ENCODE measurements around the gene FHIT. TPM values are rescaled to one million over a fixed set of nuclear protein-coding genes. Genes with fewer than 3 reads are reported as not detected.

FHIT gene
- total and polyA plus RNA-seq, 4 donors, result 2.1 to 14.7 (median 6.6) TPM

- Histone ChIP-seq H3K27me3 (ENCODE audit: control insufficient read depth in 4 of 4, insufficient read depth in 4 of 4, low read length in 3 of 4) (no peaks in the 10 kb centered on the region), H3K9me3 (ENCODE audit: control insufficient read depth in 4 of 4, low read length in 3 of 4) (no peaks in the 10 kb centered on the region), H3K4me1 (ENCODE audit: control insufficient read depth in 4 of 4, insufficient read depth in 4 of 4, low read length in 3 of 4) (peaks cover 0 to 10% (median 2%) of the 10 kb centered on the region in 4 donors), H3K36me3 (ENCODE audit: control insufficient read depth in 4 of 4, insufficient read depth in 3 of 4, low read depth in 1 of 4, low read length in 3 of 4) (no peaks in the 10 kb centered on the region), H3K4me3 (ENCODE audit: low read depth in 1 of 3, low read length in 3 of 3) (no peak overlapping the region), H3K9ac (ENCODE audit: low read depth in 1 of 2, low read length in 2 of 2) (no peak overlapping the region), H3K27ac (ENCODE audit: low read depth in 1 of 2, low read length in 2 of 2) (no peak overlapping the region)
- WGBS, result 87% methylated on average over 3 of the region's 3 CpGs
- TF ChIP-seq RXRA (IDR thresholded peaks at IDR 0.05) (no peak), CTCF (IDR thresholded peaks at IDR 0.05; ENCODE audit: low read depth, low read length, missing input control) (no peak), REST (IDR thresholded peaks at IDR 0.05) (no peak), TAF1 (conservative IDR thresholded peaks at IDR 0.05) (no peak), EGR1 (IDR thresholded peaks at IDR 0.05; ENCODE audit: low read depth in 2 of 2) (no peak), GABPA (IDR thresholded peaks at IDR 0.05 in 1 of 2, conservative IDR thresholded peaks at IDR 0.05 in 1 of 2) (no peak), RAD21 (IDR thresholded peaks at IDR 0.05) (no peak), ZBTB33 (IDR thresholded peaks at IDR 0.05) (no peak), HNF4G (IDR thresholded peaks at IDR 0.05) (no peak), FOXA2 (IDR thresholded peaks at IDR 0.05) (no peak), ATF3 (IDR thresholded peaks at IDR 0.05) (no peak), NR2F2 (IDR thresholded peaks at IDR 0.05) (no peak), JUND (IDR thresholded peaks at IDR 0.05) (no peak), MAX (IDR thresholded peaks at IDR 0.05) (no peak)
- no peak for DNase-seq (ENCODE audit: low spot score)
These were observed 942.4 kb downstream of the FHIT start for GRCh38 chr3:60308808-60309207.

- no peak overlapping the region for H3K4me3 ChIP-seq (ENCODE audit: low read depth in 1 of 3, low read length in 3 of 3)
- H3K9ac ChIP-seq (ENCODE audit: low read depth in 1 of 2, low read length in 2 of 2), result no peak overlapping the region
- WGBS, result 91% methylated on average over 5 of the region's 5 CpGs
- H3K27ac ChIP-seq (ENCODE audit: low read depth in 1 of 2, low read length in 2 of 2), result no peak overlapping the region
- no peaks in the 10 kb centered on the region for H3K9me3 ChIP-seq (ENCODE audit: control insufficient read depth in 4 of 4, low read length in 3 of 4)
- no peak for DNase-seq (ENCODE audit: low spot score)
- no peaks in the 10 kb centered on the region for H3K27me3 ChIP-seq (ENCODE audit: control insufficient read depth in 4 of 4, insufficient read depth in 4 of 4, low read length in 3 of 4)
- H3K36me3 ChIP-seq (ENCODE audit: control insufficient read depth in 4 of 4, insufficient read depth in 3 of 4, low read depth in 1 of 4, low read length in 3 of 4), result no peaks in the 10 kb centered on the region
- H3K4me1 ChIP-seq (ENCODE audit: control insufficient read depth in 4 of 4, insufficient read depth in 4 of 4, low read length in 3 of 4), result peaks cover 0 to 16% (median under 1%) of the 10 kb centered on the region in 4 donors
- TF ChIP-seq HNF4A (conservative IDR thresholded peaks at IDR 0.05) (no peak), FOXA1 (IDR thresholded peaks at IDR 0.05) (no peak), REST (IDR thresholded peaks at IDR 0.05) (no peak), JUND (IDR thresholded peaks at IDR 0.05) (no peak), EGR1 (IDR thresholded peaks at IDR 0.05; ENCODE audit: low read depth in 2 of 2) (no peak), NR2F2 (IDR thresholded peaks at IDR 0.05) (no peak), ZBTB33 (IDR thresholded peaks at IDR 0.05) (no peak), FOXA2 (IDR thresholded peaks at IDR 0.05) (no peak)
These were observed 943.6 kb downstream of the FHIT start for GRCh38 chr3:60307562-60308199.

Data from liver (tissue), 9 donors.